GM21786 (cell line): ENCODE data around the gene IL19.

Experiments
- ATAC-seq: cut with Tn5 transposase; IDR thresholded peaks from one replicate; pipeline ENCODE4 v1.9.1; 2021; ENCODE audit not compliant: unreplicated experiment

The IL19 gene

DNA sequence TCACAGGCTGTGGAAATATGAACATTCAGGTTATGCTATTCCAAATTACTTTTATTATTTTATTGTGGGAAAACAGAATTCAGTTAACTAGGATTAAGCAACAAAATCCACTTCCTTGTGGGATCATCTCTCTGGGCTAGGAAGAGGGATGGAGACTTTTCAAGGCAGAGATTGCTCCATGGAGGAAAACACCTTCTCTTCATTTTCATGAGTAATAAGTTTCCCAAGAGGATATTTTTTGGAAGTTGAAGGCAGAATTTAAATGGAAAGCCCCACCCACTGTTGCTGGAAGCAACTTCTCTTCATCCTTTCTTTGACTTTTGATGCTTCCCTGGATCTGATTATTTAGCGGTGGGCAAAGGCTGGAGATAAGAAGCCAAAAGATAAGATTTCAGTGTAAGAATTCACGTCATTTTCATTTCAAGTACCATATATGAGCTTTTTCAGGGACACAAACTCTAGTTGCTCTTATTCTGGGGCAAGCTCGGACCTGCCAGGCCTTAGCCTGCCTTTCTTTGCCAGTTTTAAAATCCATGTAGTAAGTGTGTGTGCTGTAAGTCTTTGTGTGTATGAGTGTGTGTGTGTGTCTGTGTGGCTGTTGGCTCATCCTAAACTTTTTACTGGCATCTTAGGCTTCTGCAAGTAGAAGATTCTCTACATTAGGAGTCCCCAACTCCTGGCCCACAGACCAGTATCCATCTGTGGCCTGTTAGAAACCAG is 114.9 kb downstream of the IL19 start:
- ATAC-seq = no peak

DNA sequence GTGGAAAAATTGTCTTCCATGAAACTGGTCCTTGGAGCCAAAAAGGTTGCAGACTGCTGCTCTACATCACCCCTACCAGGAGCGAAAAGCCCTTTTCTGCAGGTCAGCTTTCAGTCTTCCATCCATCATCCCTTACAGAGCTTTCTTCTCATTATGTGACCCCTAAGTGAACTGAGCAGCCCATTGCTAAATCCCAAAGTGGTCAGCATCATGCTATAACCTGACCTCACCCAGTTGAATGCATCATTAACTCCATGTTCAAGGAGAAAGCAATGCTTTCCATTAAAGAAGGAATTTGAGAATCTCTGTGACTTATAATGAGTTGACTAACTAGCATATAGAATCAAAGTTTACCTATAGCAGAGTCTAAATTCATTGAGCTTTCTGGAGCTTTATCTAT is 116.3 kb downstream of the IL19 start:
- ATAC-seq = no peak

DNA sequence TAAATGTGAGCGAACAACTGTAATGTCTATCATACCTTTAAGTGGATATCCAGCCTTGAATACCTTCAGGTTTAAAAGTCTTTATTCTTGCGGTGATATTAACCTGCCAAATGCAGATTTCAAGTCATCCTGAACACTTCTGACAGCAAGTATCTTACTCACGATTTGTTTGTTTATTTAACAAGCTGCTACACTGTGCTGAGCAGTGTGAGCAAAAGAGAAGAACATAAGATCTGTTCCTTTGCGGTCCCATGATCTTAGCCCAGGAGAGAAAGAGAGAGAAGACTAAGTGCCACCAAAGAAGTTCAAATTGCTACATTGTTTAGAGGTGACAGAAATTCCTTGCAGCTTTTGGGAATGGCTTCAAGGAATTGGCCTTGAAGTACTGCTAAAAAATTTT is 117.1 kb downstream of the IL19 start:
- no peak for ATAC-seq

DNA sequence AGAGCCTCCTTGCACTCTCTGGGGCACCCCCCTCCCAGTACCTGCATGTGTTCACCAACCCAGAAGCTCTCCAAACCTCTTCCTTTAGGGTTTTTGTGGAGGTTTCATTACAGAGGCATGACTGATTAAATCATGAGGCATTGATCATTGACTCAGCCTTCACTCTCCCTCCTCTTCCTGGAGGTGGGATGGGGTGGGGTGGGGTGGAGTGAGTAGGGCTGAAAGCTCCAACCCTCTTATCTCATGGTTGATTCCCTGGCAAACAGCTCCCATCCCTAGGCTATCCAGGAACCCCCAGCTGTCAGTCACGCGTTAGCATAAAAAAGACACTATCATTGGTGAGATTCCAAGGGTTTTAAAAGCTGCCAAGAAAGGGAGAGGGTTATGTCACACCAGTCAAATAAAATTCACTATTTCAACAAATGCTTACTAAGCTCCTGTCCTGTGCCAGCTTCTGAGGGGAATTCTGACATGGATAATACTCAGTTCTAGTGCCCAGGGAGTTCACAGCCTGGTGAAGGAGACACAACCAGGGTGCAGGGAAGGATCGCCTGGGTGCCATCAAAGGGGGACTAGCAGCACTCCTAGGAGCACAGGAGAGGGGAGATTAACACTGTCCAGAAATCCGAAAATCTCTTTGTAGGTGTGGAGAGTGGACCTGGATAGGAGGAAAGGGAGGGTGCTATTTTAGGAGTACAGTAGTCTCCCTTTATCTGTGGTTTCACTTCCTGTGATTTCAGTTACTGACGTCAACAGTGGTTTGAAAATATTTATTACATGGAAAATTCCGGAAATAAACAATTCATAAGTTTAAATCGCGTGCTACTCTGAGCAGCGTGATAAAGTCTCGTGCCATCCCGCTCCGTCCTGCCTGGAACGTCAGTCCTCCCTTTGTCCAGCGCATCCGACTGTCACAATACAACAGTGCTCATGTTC is 119.8 kb downstream of the IL19 start:
- no peak for ATAC-seq

DNA sequence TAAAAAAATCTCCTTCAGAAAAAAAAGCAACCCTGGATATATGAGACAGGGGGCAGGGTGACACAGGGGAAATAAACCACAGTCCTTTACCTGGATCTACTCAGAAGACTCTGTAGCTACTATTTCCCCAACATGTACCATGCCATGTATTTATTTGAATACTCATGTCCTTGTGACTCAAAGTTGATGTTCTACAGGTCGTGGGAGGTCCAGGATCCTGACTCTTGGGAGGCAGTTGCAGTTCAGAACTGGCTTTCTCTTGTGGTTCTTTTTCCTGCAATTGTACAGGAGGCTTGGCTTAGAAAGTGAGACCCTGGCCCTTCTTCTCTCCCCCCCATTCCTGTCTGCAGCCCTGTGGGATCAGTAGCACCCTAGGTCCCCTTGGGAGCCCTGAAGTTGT is 120.8 kb downstream of the IL19 start:
- no peak for ATAC-seq
